Colonic mucosa (tissue), 4 donors: Measurements from ENCODE around the gene TNS4. TPM values are rescaled to one million over a fixed set of nuclear protein-coding genes. Genes with fewer than 3 reads are reported as not detected.

Source experiments
- DNase-seq: peaks from one replicate; pipeline ENCODE4 v3.0.0-alpha.2; 2020
- H3K27ac ChIP-seq: fragments of 200-600 bp; one replicate; pipeline ENCODE4 v1.8.0; 2021
- H3K27me3 ChIP-seq: fragments of 200-600 bp; one replicate; pipeline ENCODE4 v1.8.0; 2021
- H3K36me3 ChIP-seq: fragments of 200-600 bp; one replicate; pipeline ENCODE4 v1.8.0; 2021
- H3K4me1 ChIP-seq: fragments of 200-600 bp; one replicate; pipeline ENCODE4 v1.8.0; 2021; ENCODE audit warnings: mild to moderate bottlenecking
- H3K4me3 ChIP-seq: fragments of 200-600 bp; one replicate; pipeline ENCODE4 v1.8.0; 2021
- H3K9ac ChIP-seq, 2 donors: one replicate each; pipeline ENCODE4 v1.7.0; 2013; ENCODE audit warnings: control low read depth in 2 of 2, low read depth in 2 of 2, low read length in 2 of 2
- H3K9me3 ChIP-seq: fragments of 200-600 bp; one replicate; pipeline ENCODE4 v1.8.0; 2021
- CTCF ChIP-seq: fragments of 200-600 bp; IDR thresholded peaks from one replicate; pipeline ENCODE4 v1.8.0; 2022; ENCODE audit warnings: antibody characterized with exemption, mild to moderate bottlenecking
- intact Hi-C: fragments of 100-400 bp; cut with DNase I; formaldehyde crosslinking; loops from one replicate; pipeline ENCODE4 v1.14.1; 2022
- total RNA-seq, 2 donors: library from RNA; stranded (reverse); fragmentation: NEBNext Ultra II Directional in 1 of 2; extraction: Animal tissue kit (Norgen Biotek cat#: 25700) in 1 of 2; gene quantifications; one replicate each; pipeline ENCODE4 v1.2.1, GENCODE V29; 2021
- donor health status: healthy.
- donor health status: DM: no; HTN: no; CAD: no.
- donor health status: DM: no; HTN: no; CAD: no.

TNS4 gene
- total RNA-seq, 2 donors from 2014 or later = 8.8 to 20.4 TPM

- Histone ChIP-seq H3K4me1 (no peaks in the 10 kb centered on the region), H3K27ac (no peak overlapping the region), H3K27me3 (no peaks in the 10 kb centered on the region), H3K9ac (no peak overlapping the region), H3K9me3 (no peaks in the 10 kb centered on the region), H3K36me3 (no peaks in the 10 kb centered on the region), H3K4me3 (no peak overlapping the region)
- TF ChIP-seq CTCF = no peak
- DNase-seq = peak; percentile 16
- intact Hi-C loops = no loop called here
These were observed 70.9 kb downstream of the TNS4 start for GRCh38 chr17:40430272-40431230.

- intact Hi-C loops = no loop called here
- Histone ChIP-seq H3K9me3 (no peaks in the 10 kb centered on the region), H3K4me1 (no peaks in the 10 kb centered on the region), H3K4me3 (no peak overlapping the region), H3K9ac (no peak overlapping the region), H3K27ac (no peak overlapping the region), H3K36me3 (no peaks in the 10 kb centered on the region), H3K27me3 (no peaks in the 10 kb centered on the region)
- DNase-seq = peak; percentile 12
- TF ChIP-seq CTCF = no peak
These were observed 74.4 kb downstream of the TNS4 start for GRCh38 chr17:40427002-40427491.

Other genes starting within 250 kb of the TNS4 start
- gene CDC6, start 213.7 kb downstream of the TNS4 start, total RNA-seq = 10 to 100 TPM in 1 of 2 donors, 1 to 10 TPM in 1; 8.5 to 40.8 TPM
- 10 to 100 TPM; 25.6 to 46.7 TPM for gene RARA, start 192.4 kb downstream of the TNS4 start, total RNA-seq
- gene GJD3, start 136.9 kb downstream of the TNS4 start, total RNA-seq = under 1 TPM; 0.40 to 0.85 TPM
- 100 to 1,000 TPM in 1 of 2 donors, 10 to 100 TPM in 1; 46.2 to 124 TPM for gene TOP2A, start 83.7 kb downstream of the TNS4 start, total RNA-seq
- gene IGFBP4, start 58.2 kb downstream of the TNS4 start, total RNA-seq = 100 to 1,000 TPM; 182 to 291 TPM
- 1 to 10 TPM in 1 of 2 donors, under 1 TPM in 1; 0.72 to 1.9 TPM for gene CCR7, start 63.8 kb upstream of the TNS4 start, total RNA-seq
- gene SMARCE1, start 146.2 kb upstream of the TNS4 start, total RNA-seq = 10 to 100 TPM; 73.0 to 80.9 TPM
- under 1 TPM in 1 of 2 donors, not detected in 1; 0.69 TPM for gene KRT222, start 163.6 kb upstream of the TNS4 start, total RNA-seq
- gene KRT24, start 202.1 kb upstream of the TNS4 start, total RNA-seq = 1 to 10 TPM in 1 of 2 donors, under 1 TPM in 1; 0.57 to 1.1 TPM